Testis (tissue), 2 donors: ENCODE measurements around the gene SYN1.

ENCODE experiments used
- POLR2A ChIP-seq: fragments of 450-650 bp; IDR thresholded peaks from one replicate; pipeline ENCODE4 v1.6.1; 2017; ENCODE audit warnings: antibody characterized with exemption, mild to moderate bottlenecking, moderate library complexity
- TF ChIP-seq, protein P1 (sequence below), 3 experiments: fragments of 450-650 bp in 2 of 3; fragments of 200-600 bp in 1 of 3; sonication (generic) in 1 of 3; IDR thresholded peaks; one replicate each; pipeline ENCODE4 v1.5.1; 2016 to 2019; ENCODE audit warnings: antibody characterized with exemption in 3 of 3, mild to moderate bottlenecking in 2 of 3, moderate library complexity in 1 of 3

GRCh38 chrX:47611926-47612325, 7.7 kb downstream of the SYN1 start:
- TF ChIP-seq, protein P1, sequence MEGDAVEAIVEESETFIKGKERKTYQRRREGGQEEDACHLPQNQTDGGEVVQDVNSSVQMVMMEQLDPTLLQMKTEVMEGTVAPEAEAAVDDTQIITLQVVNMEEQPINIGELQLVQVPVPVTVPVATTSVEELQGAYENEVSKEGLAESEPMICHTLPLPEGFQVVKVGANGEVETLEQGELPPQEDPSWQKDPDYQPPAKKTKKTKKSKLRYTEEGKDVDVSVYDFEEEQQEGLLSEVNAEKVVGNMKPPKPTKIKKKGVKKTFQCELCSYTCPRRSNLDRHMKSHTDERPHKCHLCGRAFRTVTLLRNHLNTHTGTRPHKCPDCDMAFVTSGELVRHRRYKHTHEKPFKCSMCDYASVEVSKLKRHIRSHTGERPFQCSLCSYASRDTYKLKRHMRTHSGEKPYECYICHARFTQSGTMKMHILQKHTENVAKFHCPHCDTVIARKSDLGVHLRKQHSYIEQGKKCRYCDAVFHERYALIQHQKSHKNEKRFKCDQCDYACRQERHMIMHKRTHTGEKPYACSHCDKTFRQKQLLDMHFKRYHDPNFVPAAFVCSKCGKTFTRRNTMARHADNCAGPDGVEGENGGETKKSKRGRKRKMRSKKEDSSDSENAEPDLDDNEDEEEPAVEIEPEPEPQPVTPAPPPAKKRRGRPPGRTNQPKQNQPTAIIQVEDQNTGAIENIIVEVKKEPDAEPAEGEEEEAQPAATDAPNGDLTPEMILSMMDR (IDR thresholded peaks at IDR 0.05) = no peak
- no peak for TF ChIP-seq POLR2A
